AG10803 (cell line): ENCODE measurements around the gene NTHL1.

Source experiments
- DNase-seq: peaks from one replicate; pipeline ENCODE4 v3.0.0; 2010; ENCODE audit warnings: low read depth
- H3K4me3 ChIP-seq: 2 replicates; pipeline ENCODE4 v1.5.1; 2011; ENCODE audit warnings: mild to moderate bottlenecking, low read length, control low read depth
- TF ChIP-seq, protein P1 (sequence below): conservative IDR thresholded peaks from 2 replicates; pipeline ENCODE4 v1.5.1; 2011; ENCODE audit warnings: mild to moderate bottlenecking, low read length, control low read depth, inconsistent platforms

Gene NTHL1

DNA sequence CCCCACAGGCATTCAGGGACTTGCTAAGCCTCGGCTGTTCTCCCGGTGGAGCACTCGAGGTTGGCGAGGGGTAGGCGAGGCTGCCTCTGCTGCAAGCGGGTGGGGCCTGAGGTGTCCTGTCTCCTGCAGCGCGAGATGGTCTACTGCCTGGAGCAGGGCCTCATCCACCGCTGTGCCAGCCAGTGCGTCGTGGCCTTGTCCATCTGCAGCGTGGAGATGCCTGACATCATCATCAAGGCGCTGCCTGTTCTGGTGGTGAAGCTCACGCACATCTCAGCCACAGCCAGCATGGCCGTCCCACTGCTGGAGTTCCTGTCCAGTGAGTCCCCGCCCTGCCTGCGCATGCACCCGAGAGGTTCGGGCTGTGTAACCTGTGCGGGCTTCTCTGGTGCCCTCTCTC, 26.4 kb upstream of the NTHL1 start:
- no peak for DNase-seq
- H3K4me3 ChIP-seq: no peak overlapping the region
- TF ChIP-seq, protein P1, sequence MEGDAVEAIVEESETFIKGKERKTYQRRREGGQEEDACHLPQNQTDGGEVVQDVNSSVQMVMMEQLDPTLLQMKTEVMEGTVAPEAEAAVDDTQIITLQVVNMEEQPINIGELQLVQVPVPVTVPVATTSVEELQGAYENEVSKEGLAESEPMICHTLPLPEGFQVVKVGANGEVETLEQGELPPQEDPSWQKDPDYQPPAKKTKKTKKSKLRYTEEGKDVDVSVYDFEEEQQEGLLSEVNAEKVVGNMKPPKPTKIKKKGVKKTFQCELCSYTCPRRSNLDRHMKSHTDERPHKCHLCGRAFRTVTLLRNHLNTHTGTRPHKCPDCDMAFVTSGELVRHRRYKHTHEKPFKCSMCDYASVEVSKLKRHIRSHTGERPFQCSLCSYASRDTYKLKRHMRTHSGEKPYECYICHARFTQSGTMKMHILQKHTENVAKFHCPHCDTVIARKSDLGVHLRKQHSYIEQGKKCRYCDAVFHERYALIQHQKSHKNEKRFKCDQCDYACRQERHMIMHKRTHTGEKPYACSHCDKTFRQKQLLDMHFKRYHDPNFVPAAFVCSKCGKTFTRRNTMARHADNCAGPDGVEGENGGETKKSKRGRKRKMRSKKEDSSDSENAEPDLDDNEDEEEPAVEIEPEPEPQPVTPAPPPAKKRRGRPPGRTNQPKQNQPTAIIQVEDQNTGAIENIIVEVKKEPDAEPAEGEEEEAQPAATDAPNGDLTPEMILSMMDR: no peak

DNA sequence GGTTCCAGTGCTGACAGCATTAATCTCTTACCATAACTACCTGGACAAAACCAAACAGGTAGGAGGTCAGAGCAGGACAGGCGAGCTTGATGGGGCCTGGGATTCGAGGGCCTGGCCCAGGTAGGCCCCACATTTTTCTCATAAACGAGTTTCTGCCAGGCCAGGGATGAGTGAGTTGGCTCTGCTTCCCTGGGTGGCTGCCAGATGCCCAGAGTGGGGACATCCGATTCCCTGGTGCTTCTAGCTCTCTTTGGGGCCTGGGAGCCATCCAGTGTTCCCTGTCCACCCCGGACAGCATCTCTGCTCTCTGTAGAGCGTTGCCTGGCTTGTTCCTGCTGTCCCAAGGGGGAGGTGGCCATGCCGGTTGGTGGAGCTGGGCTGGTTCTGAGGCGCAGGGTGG, 25.3 kb upstream of the NTHL1 start:
- TF ChIP-seq, protein P1: no peak
- no peak for DNase-seq
- H3K4me3 ChIP-seq: no peak overlapping the region

DNA sequence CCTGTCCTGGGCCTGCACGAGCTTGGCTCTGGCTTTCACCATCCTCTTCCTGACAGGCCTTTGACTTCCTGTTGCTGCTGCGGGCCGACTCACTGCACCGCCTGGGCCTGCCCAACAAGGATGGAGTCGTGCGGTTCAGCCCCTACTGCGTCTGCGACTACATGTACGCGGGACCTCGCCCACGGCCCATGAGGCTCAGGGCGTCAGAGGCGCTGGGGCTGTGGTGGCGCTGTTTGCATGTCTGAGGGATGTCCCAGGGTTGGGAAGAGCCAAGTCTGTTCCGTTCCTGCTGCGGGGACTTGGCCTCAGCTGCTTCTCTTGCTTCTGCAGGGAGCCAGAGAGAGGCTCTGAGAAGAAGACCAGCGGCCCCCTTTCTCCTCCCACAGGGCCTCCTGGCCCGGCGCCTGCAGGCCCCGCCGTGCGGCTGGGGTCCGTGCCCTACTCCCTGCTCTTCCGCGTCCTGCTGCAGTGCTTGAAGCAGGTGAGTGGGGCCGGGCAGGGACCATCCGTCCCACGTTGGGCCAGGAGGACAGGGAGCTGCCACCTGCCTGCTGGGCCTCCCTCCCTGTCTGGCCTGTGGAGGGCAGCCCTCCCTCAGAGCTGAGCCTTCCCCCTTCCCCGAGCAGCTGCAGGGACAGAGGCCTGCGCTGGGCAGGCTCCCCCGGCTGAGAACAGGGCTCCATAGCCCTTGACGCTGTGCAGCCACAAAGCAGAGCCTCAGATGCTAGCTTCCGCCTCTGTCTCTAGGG, 24.0 kb upstream of the NTHL1 start:
- no peak overlapping the region for H3K4me3 ChIP-seq
- TF ChIP-seq, protein P1: no peak
- DNase-seq: no peak

DNA sequence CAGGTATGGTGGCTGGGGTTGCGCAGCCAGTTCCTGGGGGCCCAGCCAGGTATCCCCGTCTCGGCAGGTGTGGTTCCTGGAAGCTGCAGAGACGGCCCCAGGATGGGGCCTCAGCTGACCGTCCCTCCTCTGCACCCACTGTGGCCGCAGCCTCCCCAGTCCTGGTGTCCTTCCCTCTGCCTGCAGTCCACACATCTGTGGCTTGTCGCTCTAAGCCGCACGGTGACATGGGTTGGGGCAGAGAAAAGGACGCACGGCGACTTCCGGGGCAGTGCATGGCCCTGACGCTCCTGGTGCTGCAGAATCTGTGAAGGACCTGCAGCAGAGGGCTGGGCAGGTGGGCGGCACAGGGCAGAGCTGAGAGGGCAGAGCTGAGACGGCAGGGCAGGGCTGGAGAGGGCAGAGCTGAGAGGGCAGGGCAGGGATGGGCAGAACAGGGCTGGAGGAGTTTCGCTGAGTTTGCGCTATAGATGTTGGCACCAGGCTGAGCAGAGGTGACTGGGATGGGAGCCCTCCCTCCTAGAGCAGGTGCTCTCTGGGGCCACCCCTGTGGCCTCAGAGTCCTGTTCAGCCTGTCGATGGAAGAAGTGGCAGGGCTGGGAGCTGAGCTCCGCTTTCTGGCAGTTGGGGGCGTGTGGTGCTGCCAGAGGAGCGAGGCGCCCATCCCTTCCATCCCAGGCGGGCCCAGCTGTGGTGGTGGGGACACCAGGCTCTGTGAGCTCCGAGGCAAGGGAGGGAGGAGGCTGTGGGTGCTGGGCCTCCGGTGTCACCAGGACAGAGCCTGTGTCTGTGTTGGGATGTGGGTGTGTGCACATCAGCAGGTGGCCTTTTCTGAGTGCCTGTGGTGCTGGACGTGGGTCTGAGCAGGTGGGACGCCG, 23.2 kb upstream of the NTHL1 start:
- H3K4me3 ChIP-seq: no peak overlapping the region
- TF ChIP-seq, protein P1: no peak
- no peak for DNase-seq

DNA sequence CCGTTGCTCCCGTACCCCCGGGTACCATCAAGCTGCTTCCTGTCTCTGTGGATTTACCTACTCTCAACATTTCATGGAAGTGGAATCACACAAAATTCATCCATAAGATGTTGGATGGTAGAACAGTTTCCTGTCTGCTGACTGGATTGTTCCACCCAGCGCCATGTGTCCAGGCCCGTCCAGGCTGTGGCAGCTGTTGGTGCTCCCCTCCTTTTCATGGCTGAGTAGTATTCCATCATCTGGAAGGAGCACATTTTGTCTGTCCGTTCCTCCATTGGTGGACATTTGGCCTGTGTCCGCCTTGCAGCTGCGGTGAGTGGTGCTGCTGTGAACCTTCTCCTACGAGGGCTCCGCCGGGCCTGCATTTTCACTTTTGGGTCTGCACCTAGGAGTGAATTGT, 18.5 kb upstream of the NTHL1 start:
- TF ChIP-seq, protein P1: no peak

DNA sequence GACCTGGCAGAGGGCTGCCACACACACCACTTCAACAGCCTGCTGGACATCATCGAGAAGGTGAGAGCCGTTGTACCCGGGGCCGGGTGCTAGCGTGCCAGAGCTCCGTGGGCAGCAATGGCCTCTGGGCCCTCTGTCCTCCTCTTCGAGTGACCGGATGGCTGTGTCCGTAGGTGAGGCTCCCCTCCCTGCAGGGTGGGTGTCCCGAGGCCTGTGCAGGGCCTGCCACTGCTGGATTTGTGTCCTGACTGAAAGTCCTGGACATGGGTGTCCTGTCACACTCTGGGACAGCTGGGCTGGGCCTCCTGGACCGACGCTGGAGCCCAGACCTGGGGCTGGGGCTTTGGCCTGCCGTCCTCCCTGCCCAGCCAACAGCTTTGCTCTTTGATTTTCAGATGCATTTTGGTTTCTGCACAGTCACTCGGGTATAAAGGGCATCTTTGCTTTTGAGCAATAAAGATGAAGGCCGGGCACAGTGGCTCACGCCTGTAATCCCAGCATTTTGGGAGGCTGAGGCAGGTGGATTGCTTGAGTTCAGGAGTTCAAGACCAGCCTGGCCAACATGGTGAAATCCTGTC, 16.8 kb upstream of the NTHL1 start:
- H3K4me3 ChIP-seq: no peak overlapping the region
- DNase-seq: no peak
- TF ChIP-seq, protein P1: no peak

More for the DNA sequence above, 18.5 kb upstream of the NTHL1 start:
- no peak for DNase-seq
- no peak overlapping the region for H3K4me3 ChIP-seq
